HepG2 (cell line): Measurements from ENCODE around the gene CAMK2G. TPM values are rescaled to one million over a fixed set of nuclear protein-coding genes. Genes with fewer than 3 reads are reported as not detected.

Experiments used
- ATAC-seq: fragments of 200-7000 bp; cut with Tn5 transposase; 3 replicates; pipeline ENCODE4 v1.9.1; 2020; ENCODE audit warnings: mild to moderate bottlenecking, moderate library complexity
- BruUV-seq: library from RNA; stranded (reverse); fragments of 400-500 nt; replicated peaks from 2 replicates; lab custom pipeline; 2021; lab: Mats Ljungman, UMichigan
- CTCF ChIA-PET: fragments of 300-600 bp; formaldehyde crosslinking; extraction: SDS; loops from one replicate; lab custom pipeline; 2021; ENCODE audit warnings: low total read pairs, inconsistent platforms, low intra/inter-chr PET ratio; lab: Yijun Ruan, JAX
- POLR2A ChIA-PET: fragments of 350-600 bp; sonication (Branson Sonifier 250); formaldehyde crosslinking; loops from one replicate; lab custom pipeline; 2020; ENCODE audit warnings: antibody characterized with exemption, inconsistent platforms; lab: Yijun Ruan, JAX
- DNase-seq: peaks from one replicate; pipeline ENCODE4 v3.0.0-alpha.2; 2015; ENCODE audit warnings: low spot score
- FAIRE-seq: peaks from 3 replicates; lab custom pipeline; 2011; peaks lifted over from hg19 to GRCh38; lab: Jason Lieb, UNC
- H2AFZ ChIP-seq: one replicate; pipeline ENCODE4 v1.6.1; 2011; ENCODE audit warnings: low read length, inconsistent platforms
- H3K27ac ChIP-seq: fragments of 300-600 bp; 3 replicates; pipeline ENCODE4 v1.8.0; 2011; ENCODE audit warnings: mixed run types, mild to moderate bottlenecking, mixed read lengths, low read length, inconsistent platforms; ENCODE audit not compliant: insufficient read depth; ENCODE audit errors: extremely low read length
- H3K27me3 ChIP-seq, 2 experiments: fragments of 200-600 bp in 1 of 2; 2 replicates in 1 of 2; 3 replicates in 1 of 2; pipeline versions ENCODE4 v1.6.0 to v1.8.0; 2011; ENCODE audit warnings: low read length in 2 of 2, mild to moderate bottlenecking in 2 of 2, moderate library complexity in 2 of 2, inconsistent platforms in 1 of 2; ENCODE audit not compliant: insufficient read depth in 2 of 2, control insufficient read depth in 1 of 2
- H3K36me3 ChIP-seq, 2 experiments: fragments of 200-600 bp in 1 of 2; replicated peaks in 1 of 2; 2 replicates in 1 of 2; 3 replicates in 1 of 2; pipeline versions ENCODE4 v1.5.1 to v1.8.0; 2011; ENCODE audit warnings: low read length in 2 of 2, inconsistent platforms in 1 of 2; ENCODE audit not compliant: insufficient read depth in 2 of 2, control insufficient read depth in 1 of 2
- H3K4me1 ChIP-seq: 2 replicates; pipeline ENCODE4 v1.5.1; 2012; ENCODE audit warnings: low read length, inconsistent platforms; ENCODE audit not compliant: insufficient read depth
- H3K4me2 ChIP-seq: 2 replicates; pipeline ENCODE4 v1.6.0; 2011; ENCODE audit warnings: low read depth, low read length, inconsistent platforms
- H3K4me3 ChIP-seq, 3 experiments: fragments of 200-600 bp in 1 of 3; sonication (generic), shearing (Covaris generic) in 1 of 3; replicated peaks in 1 of 3; 2 replicates each; pipeline ENCODE4 v1.5.1; 2011 to 2016; ENCODE audit warnings: low read length in 3 of 3, inconsistent platforms in 2 of 3, low read depth in 2 of 3, mild to moderate bottlenecking in 2 of 3, control low read depth in 1 of 3, mixed read lengths in 1 of 3; ENCODE audit not compliant: insufficient read depth in 1 of 3
- H3K79me2 ChIP-seq: one replicate; pipeline ENCODE4 v1.6.1; 2011; ENCODE audit warnings: low read length, inconsistent platforms; ENCODE audit not compliant: insufficient read depth
- H3K9ac ChIP-seq: 2 replicates; pipeline ENCODE4 v1.6.0; 2011; ENCODE audit warnings: mild to moderate bottlenecking, low read depth, low read length, inconsistent platforms; ENCODE audit not compliant: insufficient read depth
- H3K9me3 ChIP-seq: 2 replicates; pipeline ENCODE4 v1.5.1; 2012; ENCODE audit warnings: mild to moderate bottlenecking, low read length
- H4K20me1 ChIP-seq: 2 replicates; pipeline ENCODE4 v1.6.0; 2011; ENCODE audit warnings: inconsistent platforms, mild to moderate bottlenecking, low read length, moderate library complexity; ENCODE audit not compliant: insufficient read depth
- CAMTA2 ChIP-seq: sonication (generic); formaldehyde crosslinking; IDR thresholded peaks from 2 replicates; pipeline ENCODE4 v1.4.0; 2020; ENCODE audit warnings: mild to moderate bottlenecking, missing genetic modification reagents, borderline replicate concordance
- CBFB ChIP-seq: sonication (generic); formaldehyde crosslinking; IDR thresholded peaks from 2 replicates; pipeline ENCODE4 v1.4.0; 2020; ENCODE audit warnings: missing genetic modification reagents
- ESRRA ChIP-seq: sonication (generic); formaldehyde crosslinking; IDR thresholded peaks from 2 replicates; pipeline ENCODE4 v1.5.1; 2020; ENCODE audit warnings: mild to moderate bottlenecking, low read depth, missing genetic modification reagents
- KAT2B ChIP-seq: fragments of 150-350 bp; IDR thresholded peaks from 2 replicates; pipeline ENCODE4 v1.6.1; 2014; ENCODE audit warnings: low read depth, low read length, borderline replicate concordance
- MEIS2 ChIP-seq: sonication (generic); formaldehyde crosslinking; IDR thresholded peaks from 2 replicates; pipeline ENCODE4 v1.9.0; 2021; ENCODE audit warnings: mild to moderate bottlenecking, missing genetic modification reagents
- PHF8 ChIP-seq: sonication (generic); formaldehyde crosslinking; IDR thresholded peaks from 2 replicates; pipeline ENCODE4 v1.5.0; 2020; ENCODE audit warnings: missing genetic modification reagents
- RFXAP ChIP-seq: sonication (generic); formaldehyde crosslinking; IDR thresholded peaks from 2 replicates; pipeline ENCODE4 v1.4.0; 2020; ENCODE audit warnings: missing genetic modification reagents, borderline replicate concordance
- SMAD9 ChIP-seq: sonication (generic); formaldehyde crosslinking; IDR thresholded peaks from 2 replicates; pipeline ENCODE4 v1.5.1; 2020; ENCODE audit warnings: mild to moderate bottlenecking, missing genetic modification reagents
- SPEN ChIP-seq: sonication (generic); formaldehyde crosslinking; IDR thresholded peaks from 2 replicates; pipeline ENCODE4 v1.5.1; 2020; ENCODE audit warnings: low read depth, mild to moderate bottlenecking, missing genetic modification reagents
- ZNF367 ChIP-seq: sonication (generic); formaldehyde crosslinking; IDR thresholded peaks from 2 replicates; pipeline ENCODE4 v1.4.0; 2020; ENCODE audit warnings: missing genetic modification reagents, borderline replicate concordance
- ZNF496 ChIP-seq: sonication (generic); formaldehyde crosslinking; IDR thresholded peaks from 2 replicates; pipeline ENCODE4 v1.8.1; 2023; ENCODE audit warnings: mild to moderate bottlenecking, moderate library complexity, missing genetic modification reagents; ENCODE audit not compliant: insufficient replicate concordance
- ZNF501 ChIP-seq: sonication (generic); formaldehyde crosslinking; IDR thresholded peaks from 2 replicates; pipeline ENCODE4 v1.5.1; 2020; ENCODE audit warnings: mild to moderate bottlenecking, moderate library complexity, missing genetic modification reagents
- ZNF574 ChIP-seq: sonication (generic); formaldehyde crosslinking; IDR thresholded peaks from 2 replicates; pipeline ENCODE4 v1.4.0; 2020; ENCODE audit warnings: missing genetic modification reagents
- ZNF782 ChIP-seq: sonication (generic); formaldehyde crosslinking; IDR thresholded peaks from 2 replicates; pipeline ENCODE4 v1.4.0; 2020; ENCODE audit warnings: missing genetic modification reagents, mild to moderate bottlenecking, borderline replicate concordance
- WGBS: methylation state at CpG from one replicate; pipeline ENCODE4 v1.1.6; 2017; ENCODE audit warnings: low lambda C conversion rate; 5-methylcytosine and 5-hydroxymethylcytosine counted together
- in situ Hi-C: cut with HindIII; loops from 2 replicates; pipeline ENCODE4 v1.10.0; 2017; ENCODE audit warnings: low pct_unique_long_range_greater_than_20kb; ENCODE audit not compliant: extremely low pct_ligation_motif_present
- intact Hi-C: fragments of 100-400 bp; cut with micrococcal nuclease; formaldehyde crosslinking; loops from one replicate; pipeline ENCODE4 v1.10.0; 2022; ENCODE audit not compliant: unreplicated experiment
- polyA plus RNA-seq, 8 experiments: library from polyadenylated mRNA; depleted of rRNA in 3 of 8; stranded (reverse) in 7 of 8; unstranded in 1 of 8; fragments of >200 nt; fragmentation: Illumina TruSeq in 4 of 8; extraction: Trizol in 4 of 8; gene quantifications; 2 replicates each; pipeline versions ENCODE4 v1.2.1 to v1.2.3, GENCODE V29; 2011 to 2016; ENCODE audit warnings: low read depth in 4 of 8, missing spikeins in 1 of 8, mixed read lengths in 1 of 8; ENCODE audit not compliant: insufficient read depth in 1 of 8
- total RNA-seq, 5 experiments: library from RNA; depleted of rRNA; stranded (reverse); fragments of >200 nt; fragmentation: Illumina TruSeq; extraction: Trizol; gene quantifications; 2 replicates each; pipeline ENCODE4 v1.2.3, GENCODE V29; 2016; ENCODE audit warnings: low read depth in 1 of 5
- TF ChIP-seq, protein P1 (sequence below): sonication (generic); formaldehyde crosslinking; IDR thresholded peaks from 2 replicates; pipeline ENCODE4 v1.8.1; 2023; ENCODE audit warnings: mild to moderate bottlenecking, moderate library complexity, missing genetic modification reagents
- TF ChIP-seq, protein P2 (sequence below): sonication (generic); formaldehyde crosslinking; IDR thresholded peaks from 2 replicates; pipeline ENCODE4 v1.5.0; 2020; ENCODE audit warnings: mild to moderate bottlenecking, missing genetic modification reagents

CAMK2G gene
- total and polyA plus RNA-seq, 2 of the 13 experiments (the other 11 are each of a cell fraction or from before 2014, with no cell fraction given), result 15.9 to 18.8 TPM

DNA sequence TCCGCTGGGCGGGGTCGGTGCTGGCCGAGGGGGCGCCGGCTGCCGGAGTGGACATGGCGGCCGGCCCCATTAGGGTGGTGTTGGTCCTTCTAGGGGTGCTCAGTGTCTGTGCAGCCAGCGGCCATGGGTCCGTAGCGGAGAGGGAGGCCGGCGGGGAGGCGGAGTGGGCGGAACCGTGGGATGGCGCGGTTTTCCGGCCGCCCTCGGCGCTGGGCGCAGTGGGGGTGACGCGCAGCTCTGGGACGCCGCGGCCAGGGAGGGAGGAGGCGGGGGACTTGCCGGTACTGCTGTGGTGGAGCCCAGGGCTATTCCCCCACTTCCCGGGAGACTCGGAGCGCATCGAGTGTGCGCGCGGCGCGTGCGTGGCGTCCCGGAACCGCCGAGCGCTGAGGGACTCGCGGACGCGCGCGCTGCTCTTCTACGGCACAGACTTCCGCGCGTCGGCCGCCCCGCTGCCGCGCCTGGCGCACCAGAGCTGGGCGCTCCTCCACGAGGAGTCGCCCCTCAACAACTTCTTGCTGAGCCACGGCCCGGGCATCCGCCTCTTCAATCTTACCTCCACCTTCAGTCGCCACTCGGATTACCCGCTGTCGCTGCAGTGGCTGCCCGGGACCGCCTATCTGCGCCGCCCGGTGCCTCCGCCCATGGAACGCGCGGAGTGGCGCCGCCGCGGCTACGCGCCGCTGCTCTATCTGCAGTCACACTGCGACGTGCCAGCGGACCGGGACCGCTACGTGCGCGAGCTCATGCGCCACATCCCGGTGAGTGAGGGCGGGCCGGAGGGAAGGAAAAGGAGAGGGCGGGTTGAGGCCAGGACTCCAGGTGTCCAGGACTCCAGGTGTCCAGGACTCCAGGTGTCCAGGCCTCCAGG lies 101.8 kb downstream of the CAMK2G start:
- ATAC-seq, result peak; percentile 82
- POLR2A ChIA-PET, result interaction anchor here (0.9 to 3.3 kb wide), 10 partner anchors 9 to 68 kb away, joined by 3 to 31 read pairs (median 5); partner anchors contain the start of genes CHCHD1 and ZSWIM8
- peak; percentile 88; the same call in 1 of the 2 replicates for TF ChIP-seq CAMTA2 (CRISPR knock-in tag)
- TF ChIP-seq ESRRA (CRISPR knock-in tag), result no peak
- TF ChIP-seq ZNF574 (CRISPR knock-in tag), result peak; percentile 35; the same call in 1 of the 2 replicates
- TF ChIP-seq ZNF367 (CRISPR knock-in tag), result 0 out of 2 replicates have a peak, but pooled peaks have one; percentile 63
- no peak for TF ChIP-seq KAT2B
- TF ChIP-seq ZNF782, result peak; percentile 67
- TF ChIP-seq MEIS2 (CRISPR knock-in tag), result peak; percentile 23; the same call in 1 of the 2 replicates
- peak; percentile 39 for TF ChIP-seq CBFB
- TF ChIP-seq SPEN (CRISPR knock-in tag), result peak; percentile 57; the same call in 1 of the 2 replicates
- TF ChIP-seq, protein P1, sequence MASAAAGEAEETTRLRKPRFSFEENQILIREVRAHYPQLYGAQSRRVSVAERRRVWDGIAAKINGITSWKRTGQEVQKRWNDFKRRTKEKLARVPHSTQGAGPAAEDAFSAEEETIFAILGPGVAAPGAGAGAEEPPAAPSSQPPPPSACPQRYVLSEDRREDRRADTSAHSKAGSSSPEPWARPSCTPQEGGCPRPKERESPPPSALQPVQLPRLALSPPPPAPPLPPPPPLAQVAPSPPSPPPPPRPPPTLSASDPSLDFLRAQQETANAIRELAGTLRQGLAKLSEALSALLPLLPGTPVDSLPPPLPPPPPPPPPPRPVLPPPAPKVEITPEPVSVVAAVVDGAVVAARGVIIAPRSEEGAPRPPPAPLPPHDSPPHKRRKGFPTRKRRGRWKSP (CRISPR knock-in tag), result peak; percentile 98
- TF ChIP-seq RFXAP, result 0 out of 2 replicates have a peak, but pooled peaks have one; percentile 29
- TF ChIP-seq SMAD9, result 0 out of 2 replicates have a peak, but pooled peaks have one; percentile 79
- TF ChIP-seq PHF8 (CRISPR knock-in tag), result peak; percentile 68
- peak; percentile 76; the same call in 1 of the 2 replicates for TF ChIP-seq ZNF501 (CRISPR knock-in tag)
- no peak for TF ChIP-seq ZNF496 (CRISPR knock-in tag)
- TF ChIP-seq, protein P2, sequence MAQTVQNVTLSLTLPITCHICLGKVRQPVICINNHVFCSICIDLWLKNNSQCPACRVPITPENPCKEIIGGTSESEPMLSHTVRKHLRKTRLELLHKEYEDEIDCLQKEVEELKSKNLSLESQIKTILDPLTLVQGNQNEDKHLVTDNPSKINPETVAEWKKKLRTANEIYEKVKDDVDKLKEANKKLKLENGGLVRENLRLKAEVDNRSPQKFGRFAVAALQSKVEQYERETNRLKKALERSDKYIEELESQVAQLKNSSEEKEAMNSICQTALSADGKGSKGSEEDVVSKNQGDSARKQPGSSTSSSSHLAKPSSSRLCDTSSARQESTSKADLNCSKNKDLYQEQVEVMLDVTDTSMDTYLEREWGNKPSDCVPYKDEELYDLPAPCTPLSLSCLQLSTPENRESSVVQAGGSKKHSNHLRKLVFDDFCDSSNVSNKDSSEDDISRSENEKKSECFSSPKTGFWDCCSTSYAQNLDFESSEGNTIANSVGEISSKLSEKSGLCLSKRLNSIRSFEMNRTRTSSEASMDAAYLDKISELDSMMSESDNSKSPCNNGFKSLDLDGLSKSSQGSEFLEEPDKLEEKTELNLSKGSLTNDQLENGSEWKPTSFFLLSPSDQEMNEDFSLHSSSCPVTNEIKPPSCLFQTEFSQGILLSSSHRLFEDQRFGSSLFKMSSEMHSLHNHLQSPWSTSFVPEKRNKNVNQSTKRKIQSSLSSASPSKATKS (CRISPR knock-in tag), result no peak

More for the DNA sequence above, 101.8 kb downstream of the CAMK2G start:
- CTCF ChIA-PET, result no interaction called here
- peak overlapping the region; percentile 68 to 84 (median 77); a peak in 5 of 6 replicates for H3K4me3 ChIP-seq
- no peak overlapping the region for H2AFZ ChIP-seq
- peaks cover 7% of the 10 kb centered on the region; the same call in 1 of the 2 replicates for H4K20me1 ChIP-seq
- peak overlapping the region; percentile 95 for H3K4me2 ChIP-seq
- H3K9ac ChIP-seq, result peak overlapping the region; percentile 80
- H3K36me3 ChIP-seq, result peaks cover 16 to 49% of the 10 kb centered on the region in 2 experiments
- peaks cover 39% of the 10 kb centered on the region for H3K79me2 ChIP-seq
- H3K27me3 ChIP-seq, result no peaks in the 10 kb centered on the region; a peak in 1 of 5 replicates
- no peak for FAIRE-seq
- DNase-seq, result peak; percentile 41
- in situ Hi-C loops (no loop called here), intact Hi-C loops (loop anchor here (5.0 kb wide), 1 partner anchor 105 kb away; no protein-coding TSS in a partner anchor)
- H3K4me1 ChIP-seq, result peaks cover 22% of the 10 kb centered on the region
- no peaks in the 10 kb centered on the region for H3K9me3 ChIP-seq
- BruUV-seq, result no TSS peak
- 52% methylated on average over 73 of the region's 101 CpGs for WGBS
- peak overlapping the region; percentile 77 for H3K27ac ChIP-seq
